ENCODE data around the gene KCNK1. TPM values are rescaled to one million over a fixed set of nuclear protein-coding genes. Genes with fewer than 3 reads are reported as not detected.
"Not testable (repeated sequence)": the region's sequence is repeated elsewhere in the genome, so short reads cannot be mapped to it uniquely, and the experiment has no call there.

Gene KCNK1
- total RNA-seq, 1 donor from 2014 or later = 23.9 TPM

GRCh38 chr1:233677690-233678354 lies 63.9 kb downstream of the KCNK1 start:
- intact Hi-C loops (cut with DNase I) = no loop called here

GRCh38 chr1:233679030-233679429 lies 65.1 kb downstream of the KCNK1 start:
- DNase-seq (no peak), ATAC-seq (ENCODE audit: poor library complexity) (no peak)
- intact Hi-C loops (cut with DNase I) = no loop called here

More at GRCh38 chr1:233677690-233678354, 63.9 kb downstream of the KCNK1 start:
- DNase-seq (no peak), ATAC-seq (ENCODE audit: poor library complexity) (peak; percentile 85)

- no peak for ATAC-seq (ENCODE audit: poor library complexity)
- no peak for DNase-seq
- intact Hi-C loops (cut with DNase I) = no loop called here
These were observed 65.9 kb downstream of the KCNK1 start for GRCh38 chr1:233679591-233680373.

- ATAC-seq (ENCODE audit: poor library complexity) (no peak), DNase-seq (no peak)
- intact Hi-C loops (cut with DNase I) = no loop called here
These were observed 67.4 kb downstream of the KCNK1 start for GRCh38 chr1:233681285-233681684.

- DNase-seq; intact Hi-C loops (cut with DNase I): not testable (repeated sequence)
These were observed 72.7 kb downstream of the KCNK1 start for GRCh38 chr1:233686653-233687052.

GRCh38 chr1:233689017-233689747 lies 75.3 kb downstream of the KCNK1 start:
- ATAC-seq (ENCODE audit: poor library complexity) (peak; percentile 25), DNase-seq (no peak)
- intact Hi-C loops (cut with DNase I) = no loop called here

More at GRCh38 chr1:233686653-233687052, 72.7 kb downstream of the KCNK1 start:
- ATAC-seq (ENCODE audit: poor library complexity) = not testable (repeated sequence)

- intact Hi-C loops (cut with DNase I) = no loop called here
- no peak for DNase-seq
- ATAC-seq (ENCODE audit: poor library complexity) = no peak
These were observed 75.9 kb downstream of the KCNK1 start for GRCh38 chr1:233689748-233690254.

- intact Hi-C loops (cut with DNase I) = no loop called here
- no peak for ATAC-seq (ENCODE audit: poor library complexity)
- DNase-seq = no peak
These were observed 82.0 kb downstream of the KCNK1 start for GRCh38 chr1:233695901-233696300.

GRCh38 chr1:233700338-233700737 lies 86.4 kb downstream of the KCNK1 start:
- DNase-seq (no peak), ATAC-seq (ENCODE audit: poor library complexity) (peak; percentile 84)
- intact Hi-C loops (cut with DNase I) = no loop called here

GRCh38 chr1:233704170-233704897 lies 90.4 kb downstream of the KCNK1 start:
- no peak for DNase-seq
- intact Hi-C loops (cut with DNase I) = no loop called here
- no peak for ATAC-seq (ENCODE audit: poor library complexity)

GRCh38 chr1:233704898-233705723 lies 91.2 kb downstream of the KCNK1 start:
- DNase-seq = no peak
- intact Hi-C loops (cut with DNase I) = no loop called here
- ATAC-seq (ENCODE audit: poor library complexity) = no peak

GRCh38 chr1:233707153-233707879 lies 93.4 kb downstream of the KCNK1 start:
- intact Hi-C loops (cut with DNase I) = no loop called here

GRCh38 chr1:233707880-233708815 lies 94.2 kb downstream of the KCNK1 start:
- DNase-seq (no peak), ATAC-seq (ENCODE audit: poor library complexity) (no peak)
- intact Hi-C loops (cut with DNase I) = no loop called here

More at GRCh38 chr1:233707153-233707879, 93.4 kb downstream of the KCNK1 start:
- ATAC-seq (ENCODE audit: poor library complexity) = peak; percentile 43
- DNase-seq = no peak

- no peak for ATAC-seq (ENCODE audit: poor library complexity)
- no peak for DNase-seq
- intact Hi-C loops (cut with DNase I) = no loop called here
These were observed 96.1 kb downstream of the KCNK1 start for GRCh38 chr1:233710031-233710430.

GRCh38 chr1:233710507-233710906 lies 96.6 kb downstream of the KCNK1 start:
- ATAC-seq (ENCODE audit: poor library complexity) (no peak), DNase-seq (no peak)
- intact Hi-C loops (cut with DNase I) = no loop called here

GRCh38 chr1:233714631-233715217 lies 100.8 kb downstream of the KCNK1 start:
- ATAC-seq (ENCODE audit: poor library complexity) = no peak
- intact Hi-C loops (cut with DNase I) = no loop called here
- DNase-seq = no peak

Data from Right ventricle myocardium superior (tissue), 1 donor.